GM12873 (cell line): ENCODE data around the gene DLG2.

Experiments used
- CTCF ChIP-seq: IDR thresholded peaks from 2 replicates; pipeline ENCODE4 v1.5.1; 2012; ENCODE audit warnings: low read depth, mild to moderate bottlenecking, moderate library complexity, low read length, control low read depth; ENCODE audit not compliant: insufficient read depth; ENCODE audit errors: missing control alignments

The DLG2 gene

GRCh38 chr11:85052636-85053035 lies 574.5 kb downstream of the DLG2 start:
- TF ChIP-seq CTCF: no peak

GRCh38 chr11:85048801-85049200 lies 578.3 kb downstream of the DLG2 start:
- TF ChIP-seq CTCF: no peak

GRCh38 chr11:85045716-85046115 lies 581.4 kb downstream of the DLG2 start:
- TF ChIP-seq CTCF: no peak

- no peak for TF ChIP-seq CTCF
Observed at GRCh38 chr11:85044911-85045310, 582.2 kb downstream of the DLG2 start.

GRCh38 chr11:85042361-85042760 lies 584.8 kb downstream of the DLG2 start:
- no peak for TF ChIP-seq CTCF

GRCh38 chr11:85040166-85040565 lies 587.0 kb downstream of the DLG2 start:
- no peak for TF ChIP-seq CTCF

- no peak for TF ChIP-seq CTCF
Observed at GRCh38 chr11:85029964-85030363, 597.2 kb downstream of the DLG2 start.

- TF ChIP-seq CTCF: no peak
Observed at GRCh38 chr11:85028329-85029101, 598.6 kb downstream of the DLG2 start.
